GM21825 (cell line): ENCODE results near the gene PDE4B.
"Not testable (repeated sequence)": the region's sequence is repeated elsewhere in the genome, so short reads cannot be mapped to it uniquely, and the experiment has no call there.

Source experiments
- ATAC-seq: cut with Tn5 transposase; IDR thresholded peaks from one replicate; pipeline ENCODE4 v1.9.1; 2021; ENCODE audit warnings: mild to moderate bottlenecking, moderate library complexity; ENCODE audit not compliant: unreplicated experiment

PDE4B gene

GRCh38 chr1:66300280-66300971 lies 507.7 kb downstream of the PDE4B start:
- no peak for ATAC-seq

- ATAC-seq = peak; percentile 84
Observed at GRCh38 chr1:66300972-66301451, 508.3 kb downstream of the PDE4B start.

- no peak for ATAC-seq
Observed at GRCh38 chr1:66302184-66302742, 509.6 kb downstream of the PDE4B start.

GRCh38 chr1:66302815-66303214 lies 510.1 kb downstream of the PDE4B start:
- ATAC-seq = no peak

GRCh38 chr1:66303646-66304045 lies 511.0 kb downstream of the PDE4B start:
- ATAC-seq = no peak

- no peak for ATAC-seq
Observed at GRCh38 chr1:66304128-66304527, 511.4 kb downstream of the PDE4B start.

- ATAC-seq = no peak
Observed at GRCh38 chr1:66305927-66306326, 513.2 kb downstream of the PDE4B start.

- ATAC-seq = no peak
Observed at GRCh38 chr1:66309006-66309741, 516.5 kb downstream of the PDE4B start.

- ATAC-seq = no peak
Observed at GRCh38 chr1:66311092-66311491, 518.4 kb downstream of the PDE4B start.

GRCh38 chr1:66311628-66312027 lies 518.9 kb downstream of the PDE4B start:
- ATAC-seq = no peak

GRCh38 chr1:66312271-66312990 lies 519.7 kb downstream of the PDE4B start:
- no peak for ATAC-seq

- ATAC-seq = no peak
Observed at GRCh38 chr1:66313429-66313828, 520.7 kb downstream of the PDE4B start.

- ATAC-seq = no peak
Observed at GRCh38 chr1:66315671-66316070, 523.0 kb downstream of the PDE4B start.

- ATAC-seq = no peak
Observed at GRCh38 chr1:66316464-66317247, 524.0 kb downstream of the PDE4B start.

- no peak for ATAC-seq
Observed at GRCh38 chr1:66317248-66317515, 524.5 kb downstream of the PDE4B start.

GRCh38 chr1:66320231-66320630 lies 527.5 kb downstream of the PDE4B start:
- no peak for ATAC-seq

GRCh38 chr1:66322462-66322861 lies 529.8 kb downstream of the PDE4B start:
- not testable (repeated sequence) for ATAC-seq

GRCh38 chr1:66323958-66324625 lies 531.4 kb downstream of the PDE4B start:
- no peak for ATAC-seq

- no peak for ATAC-seq
Observed at GRCh38 chr1:66325594-66326380, 533.1 kb downstream of the PDE4B start.
